Smooth muscle cell of the coronary artery (primary cell): ENCODE data around the gene OBP2A. TPM values are rescaled to one million over a fixed set of nuclear protein-coding genes. Genes with fewer than 3 reads are reported as not detected.

ENCODE experiments used
- total RNA-seq: library from RNA; depleted of rRNA; stranded (reverse); fragments of >200 nt; gene quantifications from 2 replicates; pipeline ENCODE4 v1.2.3, GENCODE V29; 2014; ENCODE audit warnings: low replicate concordance

The OBP2A gene
- not detected in 2 replicates for total RNA-seq

GRCh38 chr9:135545646-135546176 is at the start of gene OBP2A:
Gene OBP2A, plus strand, starts transcription at chr9:135546126. Its CDS starts 55 bp downstream, at chr9:135546181.

GRCh38 chr9:135500525-135501260 is 45.2 kb upstream of the OBP2A start, which contains the start of gene MRPS2:
Gene MRPS2, plus strand, starts transcription at chr9:135500682. Its CDS starts 29 bp downstream, at chr9:135500711.

GRCh38 chr9:135520916-135521607 is 24.9 kb upstream of the OBP2A start, which contains the start of gene LCN1:
Gene LCN1, plus strand, starts transcription at chr9:135521440. Its CDS starts 58 bp downstream, at chr9:135521498.

GRCh38 chr9:135561391-135562234 is 15.7 kb downstream of the OBP2A start, which contains the start of gene PAEP:
Gene PAEP, plus strand, starts transcription at chr9:135561756.

Other genes with a start within 250 kb of the OBP2A start
- gene PPP1R26, start 66.3 kb upstream of the OBP2A start, total RNA-seq: 7.4 and 12.7 TPM in 2 replicates
- 11.9 and 17.3 TPM in 2 replicates for gene MRPS2, start 45.4 kb upstream of the OBP2A start, total RNA-seq
- not detected in 2 replicates for gene LCN1, start 24.7 kb upstream of the OBP2A start, total RNA-seq
- not detected in 2 replicates for gene PAEP, start 15.6 kb downstream of the OBP2A start, total RNA-seq
- gene GLT6D1, start 93.4 kb downstream of the OBP2A start, total RNA-seq: not detected in 2 replicates
- gene LCN9, start 117.2 kb downstream of the OBP2A start, total RNA-seq: not detected in 2 replicates
- not detected in 2 replicates for gene SOHLH1, start 153.4 kb downstream of the OBP2A start, total RNA-seq
- gene KCNT1, start 156.1 kb downstream of the OBP2A start, total RNA-seq: 0.12 TPM in 1 of 2 replicates, not detected in the other